SK-MEL-5 (cell line): ENCODE data around the gene ZNF189. TPM values are rescaled to one million over a fixed set of nuclear protein-coding genes. Genes with fewer than 3 reads are reported as not detected.

Source experiments
- small RNA-seq, 2 experiments: library from RNA; depleted of rRNA; stranded (forward); fragments of <200 nt; gene quantifications; one replicate each; pipeline ENCODE3, GENCODE V24; 2014
- total RNA-seq: library from RNA; depleted of rRNA; stranded (reverse); fragments of >200 nt; shearing (Covaris generic); gene quantifications from 2 replicates; pipeline ENCODE4 v1.2.3, GENCODE V29; 2014; rRNA removed

The ZNF189 gene
- total RNA-seq, 1 experiment from 2014 or later, result 14.6 TPM

Small RNAs within 50 kb of the gene (small RNA-seq; reads per million reads assigned to genes)
- 0 reads per million in 2 experiments for gene AL353621.2

Other genes with a start within 250 kb of the ZNF189 start
- 0.53 and 0.85 TPM in 2 replicates for gene BAAT, start 13.8 kb upstream of the ZNF189 start, total RNA-seq
- gene MRPL50, start 233 bp upstream of the ZNF189 start, total RNA-seq, result 33.8 and 33.9 TPM in 2 replicates
- gene ALDOB, start 36.9 kb downstream of the ZNF189 start, total RNA-seq, result not detected in 2 replicates
- 30.9 and 31.8 TPM in 2 replicates for gene RNF20, start 135.0 kb downstream of the ZNF189 start, total RNA-seq
- not detected in 2 replicates for gene PPP3R2, start 196.1 kb downstream of the ZNF189 start, total RNA-seq